ENCODE data around the gene TFIP11.
A peak's percentile ranks its signal among the peaks of the same experiment; 100 is the strongest.

Gene TFIP11

GRCh38 chr22:26476705-26477340 lies 35.5 kb downstream of the TFIP11 start:
- DNase-seq: no peak

- DNase-seq: no peak
Measured at GRCh38 chr22:26474682-26475081, 37.6 kb downstream of the TFIP11 start.

- no peak for DNase-seq
Measured at GRCh38 chr22:26471522-26471921, 40.8 kb downstream of the TFIP11 start.

- no peak for DNase-seq
Measured at GRCh38 chr22:26470807-26471206, 41.5 kb downstream of the TFIP11 start.

- no peak for DNase-seq
Measured at GRCh38 chr22:26466196-26466595, 46.1 kb downstream of the TFIP11 start.

GRCh38 chr22:26464312-26464711 lies 48.0 kb downstream of the TFIP11 start:
- DNase-seq: no peak

GRCh38 chr22:26463688-26464087 lies 48.6 kb downstream of the TFIP11 start:
- DNase-seq: no peak

GRCh38 chr22:26463101-26463661 lies 49.1 kb downstream of the TFIP11 start:
- DNase-seq: no peak

- no peak for DNase-seq
Measured at GRCh38 chr22:26462641-26463040, 49.6 kb downstream of the TFIP11 start.

GRCh38 chr22:26462051-26462450 lies 50.2 kb downstream of the TFIP11 start:
- DNase-seq: no peak

GRCh38 chr22:26461188-26461810 lies 51.0 kb downstream of the TFIP11 start:
- DNase-seq: peak; percentile 45

GRCh38 chr22:26460202-26460601 lies 52.1 kb downstream of the TFIP11 start:
- no peak for DNase-seq

- no peak for DNase-seq
Measured at GRCh38 chr22:26457661-26458272, 54.5 kb downstream of the TFIP11 start.

GRCh38 chr22:26453812-26454500 lies 58.3 kb downstream of the TFIP11 start:
- no peak for DNase-seq

GRCh38 chr22:26453216-26453615 lies 59.1 kb downstream of the TFIP11 start:
- no peak for DNase-seq

- no peak for DNase-seq
Measured at GRCh38 chr22:26452236-26453016, 59.8 kb downstream of the TFIP11 start.

- no peak for DNase-seq
Measured at GRCh38 chr22:26450453-26451185, 61.7 kb downstream of the TFIP11 start.

GRCh38 chr22:26448941-26449340 lies 63.3 kb downstream of the TFIP11 start:
- DNase-seq: no peak

- DNase-seq: no peak
Measured at GRCh38 chr22:26448334-26448733, 63.9 kb downstream of the TFIP11 start.

GRCh38 chr22:26447584-26448329 lies 64.5 kb downstream of the TFIP11 start:
- DNase-seq: no peak
